SIG-M5 (cell line): ENCODE results near the gene PSMA6.
"Not testable (repeated sequence)": the region's sequence is repeated elsewhere in the genome, so short reads cannot be mapped to it uniquely, and the experiment has no call there.

Source experiments
- DNase-seq: peaks from one replicate; lab custom pipeline; 2025; lab: John Stamatoyannopoulos, UW

Gene PSMA6

DNA sequence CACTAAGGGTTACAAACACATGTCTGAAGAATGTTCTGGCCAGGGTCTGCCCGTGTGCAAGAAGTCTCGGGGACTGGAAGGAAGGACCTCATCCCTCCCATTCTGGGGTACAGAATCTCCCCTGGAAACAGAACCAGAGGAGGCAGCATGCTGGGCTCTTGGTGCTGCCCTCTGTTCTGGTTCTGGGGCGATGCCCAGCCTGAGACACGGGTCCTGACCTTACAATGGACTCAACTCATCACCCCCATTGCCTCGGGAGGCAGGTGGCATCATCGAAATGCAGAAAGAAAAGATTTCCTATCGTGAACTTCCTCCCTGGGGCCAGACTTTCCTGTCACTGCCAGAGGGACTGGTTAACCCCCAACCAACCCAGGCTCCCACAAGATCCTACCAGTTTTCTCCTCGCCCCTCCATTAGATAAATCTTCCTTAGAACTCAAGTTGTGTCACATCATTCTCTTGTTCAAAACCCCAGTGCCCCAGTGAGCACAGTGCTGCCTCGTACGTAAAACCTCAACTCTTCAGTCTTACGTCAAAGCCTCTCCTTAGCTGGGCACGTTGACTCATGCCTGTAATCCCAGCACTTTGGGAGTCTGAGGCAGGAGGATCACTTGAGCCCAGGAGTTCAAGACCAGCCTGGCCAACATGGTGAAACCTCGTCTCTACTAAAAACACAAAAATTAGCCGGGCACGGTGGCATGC, 52.1 kb downstream of the PSMA6 start:
- DNase-seq: no peak

- no peak for DNase-seq
Measured at GRCh38 chr14:35346738-35347322, 54.6 kb downstream of the PSMA6 start.

- no peak for DNase-seq
Measured at GRCh38 chr14:35347323-35348043, 55.3 kb downstream of the PSMA6 start.

DNA sequence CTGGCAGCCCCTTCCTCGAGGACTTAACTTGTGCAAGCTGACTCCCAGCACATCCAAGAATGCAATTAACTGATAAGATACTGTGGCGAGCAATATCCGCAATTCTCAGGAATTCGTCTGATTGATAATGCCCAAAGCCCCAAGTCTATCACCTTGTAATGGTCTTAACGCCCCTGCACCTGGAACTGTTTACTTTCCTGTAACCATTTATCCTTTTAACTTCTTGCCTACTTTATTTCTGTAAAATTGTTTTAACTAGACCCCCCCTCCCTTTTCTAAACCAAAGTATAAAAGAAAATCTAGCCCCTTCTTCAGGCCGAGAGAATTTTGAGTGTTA, 55.8 kb downstream of the PSMA6 start:
- not testable (repeated sequence) for DNase-seq

DNA sequence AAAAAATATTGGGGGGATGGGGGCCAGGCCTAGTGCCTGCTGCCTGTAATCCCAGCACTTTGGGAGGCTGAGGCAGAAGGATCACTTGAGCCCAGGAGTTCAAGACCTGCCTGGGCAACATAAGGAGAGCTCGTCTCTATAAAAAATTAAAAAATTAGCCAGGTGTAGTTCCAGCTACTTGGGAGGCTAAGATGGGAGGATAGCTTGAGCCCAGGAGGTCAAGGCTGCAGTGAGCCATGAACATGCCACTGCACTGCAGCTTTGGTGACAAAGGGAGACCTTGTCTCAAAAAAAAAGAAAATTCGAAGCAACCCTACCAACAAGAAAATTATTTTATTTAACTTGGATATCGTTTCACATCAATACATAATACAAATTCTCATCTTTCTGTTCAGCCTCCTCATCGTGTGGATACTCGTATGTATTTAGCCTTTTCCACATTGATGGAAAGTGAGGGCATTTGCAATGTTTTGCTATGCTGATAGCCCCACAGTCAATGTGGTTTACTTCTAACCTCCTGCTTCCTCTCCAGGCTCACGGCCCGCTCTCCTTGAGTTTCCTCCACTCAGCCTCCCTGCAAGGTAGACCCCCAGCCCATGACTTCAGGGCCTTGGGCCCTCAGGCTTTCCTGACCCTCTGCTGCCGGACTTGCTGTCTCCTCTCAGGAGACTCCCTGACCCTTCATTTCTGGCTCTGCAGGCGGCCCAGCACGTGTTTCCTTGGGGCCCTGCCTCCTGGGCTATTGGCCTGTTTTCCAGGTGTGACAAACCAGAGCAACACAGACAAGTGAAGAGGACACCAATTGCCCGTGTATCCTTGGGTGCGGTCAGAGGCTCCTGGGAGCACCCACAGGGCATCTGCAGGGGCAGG, 57.5 kb downstream of the PSMA6 start:
- DNase-seq: no peak

DNA sequence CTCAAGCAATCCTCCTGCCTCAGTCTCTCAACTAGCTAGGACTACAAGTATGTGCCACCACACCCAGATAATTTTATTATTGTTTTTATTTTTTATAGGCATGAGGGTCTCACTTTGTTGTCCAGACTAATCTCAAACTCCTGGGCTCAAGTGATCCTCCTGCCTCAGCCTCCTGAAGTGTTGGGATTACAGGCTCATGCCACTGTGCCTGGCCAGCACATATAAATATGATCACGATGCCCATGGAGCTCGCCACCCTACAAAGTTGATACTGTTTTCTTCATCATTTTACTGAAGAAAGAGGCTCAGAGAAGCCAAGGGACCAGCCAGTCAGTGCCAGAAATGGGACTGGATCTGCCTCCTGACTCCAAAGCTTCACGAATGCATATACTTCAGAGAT, 59.3 kb downstream of the PSMA6 start:
- DNase-seq: no peak

DNA sequence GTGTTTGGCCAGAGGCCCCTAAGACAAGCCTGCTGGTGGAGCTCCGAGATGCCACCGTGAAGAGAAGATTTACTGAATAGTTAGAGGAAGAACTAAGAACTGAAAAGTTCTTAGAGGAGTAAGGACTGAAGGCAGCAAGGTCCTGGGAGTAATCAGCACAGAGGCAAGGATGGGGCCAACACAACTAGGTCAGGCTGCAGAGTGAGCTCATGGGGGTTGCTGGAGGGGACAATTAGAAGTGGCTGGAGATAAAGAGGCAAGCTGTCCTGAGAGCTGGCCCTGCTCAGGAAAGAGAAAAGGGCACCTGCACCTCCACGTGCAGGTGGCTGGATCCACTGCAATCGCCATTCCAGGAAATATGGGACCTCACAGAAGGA, 59.7 kb downstream of the PSMA6 start:
- DNase-seq: no peak

- no peak for DNase-seq
Measured at GRCh38 chr14:35352274-35353233, 60.4 kb downstream of the PSMA6 start.

- DNase-seq: no peak
Measured at GRCh38 chr14:35353409-35354172, 61.4 kb downstream of the PSMA6 start.

DNA sequence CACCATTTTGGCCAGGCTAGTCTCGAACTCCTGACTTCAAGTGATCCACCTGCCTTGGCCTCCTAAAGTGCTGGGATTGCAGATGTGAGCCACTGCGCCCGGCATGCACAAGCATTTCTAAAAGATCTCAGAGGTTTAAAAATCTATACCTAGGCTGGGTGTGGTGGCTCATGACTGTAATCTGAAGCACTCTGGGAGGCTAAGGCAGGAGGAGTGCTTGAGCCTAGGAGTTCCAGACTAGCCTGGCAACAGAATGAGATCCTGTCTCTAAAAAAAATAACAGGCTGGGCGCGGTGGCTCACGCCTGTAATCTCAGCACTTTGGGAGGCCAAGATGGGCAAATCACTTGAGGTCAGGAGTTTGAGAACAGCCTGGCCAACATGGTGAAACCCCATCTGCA, 63.1 kb downstream of the PSMA6 start:
- DNase-seq: not testable (repeated sequence)

- DNase-seq: no peak
Measured at GRCh38 chr14:35355981-35356841, 64.0 kb downstream of the PSMA6 start.

- not testable (repeated sequence) for DNase-seq
Measured at GRCh38 chr14:35359655-35360054, 67.5 kb downstream of the PSMA6 start.

DNA sequence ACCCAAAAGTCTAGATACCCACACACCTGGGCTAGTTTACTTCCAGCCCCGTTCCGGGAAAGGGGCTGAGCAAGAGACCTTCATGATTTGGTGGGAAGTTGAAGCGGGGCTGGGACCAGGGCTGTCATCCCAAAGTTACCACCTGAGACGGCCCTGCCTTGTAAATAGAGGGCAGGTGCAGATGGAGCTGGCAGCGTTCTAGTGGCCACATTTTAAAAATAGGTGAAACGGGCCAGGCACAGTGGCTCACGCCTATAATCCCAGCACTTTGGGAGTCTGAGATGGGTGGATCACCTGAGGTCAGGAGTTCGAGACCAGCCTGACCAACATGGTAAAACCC, 68.9 kb downstream of the PSMA6 start:
- no peak for DNase-seq

DNA sequence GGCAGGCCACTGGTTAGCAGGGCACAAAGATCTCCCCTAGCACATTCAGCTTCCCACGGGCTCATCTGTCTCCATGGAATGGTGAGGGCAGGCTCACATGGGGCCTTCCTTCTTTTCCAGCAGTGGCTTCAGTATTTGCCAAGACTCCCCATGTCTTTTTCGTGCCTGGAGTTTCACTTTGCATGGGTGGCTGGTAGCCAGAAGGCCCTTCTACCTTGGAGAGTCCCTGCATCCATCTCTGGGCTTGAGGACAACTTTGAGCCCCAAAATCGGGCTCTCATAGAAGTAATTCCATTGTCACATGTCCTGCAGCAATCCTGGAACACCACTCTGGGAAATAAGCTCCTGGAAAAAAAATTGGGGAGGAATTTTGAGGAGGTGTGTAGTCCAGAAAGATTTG, 70.3 kb downstream of the PSMA6 start:
- no peak for DNase-seq

- DNase-seq: no peak
Measured at GRCh38 chr14:35362911-35363374, 70.8 kb downstream of the PSMA6 start.

DNA sequence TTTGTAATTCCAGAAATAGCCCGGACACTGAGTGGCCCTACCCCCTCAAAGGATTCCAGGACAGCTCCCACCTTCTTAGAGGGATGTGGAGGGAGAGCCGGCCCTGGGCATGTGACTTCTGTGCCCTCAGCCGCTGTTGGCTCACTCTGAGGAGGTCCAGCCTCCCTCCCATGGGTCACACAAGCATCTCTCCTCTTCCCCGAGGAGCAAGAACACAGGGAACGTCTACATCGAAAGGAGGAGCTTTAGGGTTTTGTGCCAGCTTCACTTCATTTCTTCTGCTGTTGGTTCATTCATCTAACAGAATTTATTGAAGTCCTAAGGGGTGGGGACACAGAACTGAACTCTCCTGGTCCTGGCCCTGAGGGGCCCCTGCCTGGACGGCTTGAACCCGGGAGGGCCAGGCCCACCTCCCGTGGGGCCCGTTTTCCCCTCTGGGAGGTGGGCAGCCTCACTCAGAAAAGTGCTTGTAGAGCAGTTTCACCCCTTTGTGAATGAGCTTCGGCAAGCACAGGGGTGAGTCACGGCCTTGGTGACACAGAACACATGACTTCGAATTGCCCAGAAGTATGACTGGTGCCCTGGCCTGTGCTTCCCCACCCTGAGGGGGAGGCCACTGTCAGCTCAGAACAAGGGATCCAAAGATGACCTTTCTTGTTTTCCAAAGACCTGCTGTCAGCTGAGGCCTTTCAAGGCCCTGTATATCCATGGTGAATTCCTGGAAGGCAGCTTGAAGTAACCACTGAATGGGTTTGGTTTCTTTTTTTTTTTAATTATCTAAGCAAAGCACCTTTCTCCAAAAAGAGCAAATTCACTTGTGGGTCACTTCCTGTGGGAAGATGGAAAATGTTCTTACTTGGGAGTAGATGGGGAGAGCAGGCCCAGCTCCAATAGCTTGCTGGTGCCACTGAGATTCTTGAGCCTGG, 73.2 kb downstream of the PSMA6 start:
- DNase-seq: no peak

GRCh38 chr14:35366056-35366451, 73.9 kb downstream of the PSMA6 start:
- DNase-seq: no peak

GRCh38 chr14:35366521-35366976, 74.4 kb downstream of the PSMA6 start:
- no peak for DNase-seq

DNA sequence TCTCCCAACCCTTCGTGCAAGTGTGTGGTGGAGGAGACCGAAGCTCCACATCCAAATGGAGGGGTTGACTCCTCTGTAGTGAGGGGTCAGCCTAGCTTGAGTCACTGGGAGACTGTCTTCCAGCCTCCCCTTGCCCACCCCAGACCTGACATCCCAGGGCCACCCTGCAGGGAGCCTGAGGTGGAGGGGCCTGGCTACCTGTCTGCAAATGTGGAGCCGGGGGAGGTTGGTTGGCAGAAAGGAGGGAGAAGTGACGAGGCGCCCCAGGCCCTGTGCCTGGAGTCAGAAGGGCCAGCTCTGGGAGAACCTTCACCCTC, 74.8 kb downstream of the PSMA6 start:
- DNase-seq: no peak
